Fibroblast of upper back skin (primary cell): ENCODE data around the gene ANKRD11.

ENCODE experiments used
- DNase-seq: peaks from one replicate; pipeline ENCODE4 v3.0.0-alpha.2; 2013

The ANKRD11 gene

DNA sequence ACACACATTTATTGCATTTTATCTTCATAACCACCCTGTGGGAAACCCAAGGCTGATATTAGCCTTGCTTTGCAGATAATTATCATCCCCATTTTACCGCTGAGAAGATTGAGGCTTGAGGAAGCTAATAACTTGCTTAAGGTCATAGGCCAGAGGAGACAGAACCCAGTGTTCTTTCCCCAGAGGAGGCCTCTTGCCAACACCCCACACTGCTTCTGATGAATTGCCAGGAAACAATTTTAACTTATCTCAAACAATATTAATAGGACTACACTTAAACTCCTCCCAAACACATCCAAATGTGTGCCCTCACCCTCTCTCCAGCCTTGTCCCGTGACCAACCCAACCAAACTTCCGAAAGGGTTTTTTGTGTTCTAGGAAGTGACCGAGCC is 15.7 kb upstream of the ANKRD11 start:
- no peak for DNase-seq

GRCh38 chr16:89505204-89506112 is 15.1 kb upstream of the ANKRD11 start:
- peak; percentile 68 for DNase-seq

GRCh38 chr16:89504091-89504490 is 13.7 kb upstream of the ANKRD11 start:
- DNase-seq: no peak

- no peak for DNase-seq
Measured at GRCh38 chr16:89502081-89502843, 11.9 kb upstream of the ANKRD11 start.

DNA sequence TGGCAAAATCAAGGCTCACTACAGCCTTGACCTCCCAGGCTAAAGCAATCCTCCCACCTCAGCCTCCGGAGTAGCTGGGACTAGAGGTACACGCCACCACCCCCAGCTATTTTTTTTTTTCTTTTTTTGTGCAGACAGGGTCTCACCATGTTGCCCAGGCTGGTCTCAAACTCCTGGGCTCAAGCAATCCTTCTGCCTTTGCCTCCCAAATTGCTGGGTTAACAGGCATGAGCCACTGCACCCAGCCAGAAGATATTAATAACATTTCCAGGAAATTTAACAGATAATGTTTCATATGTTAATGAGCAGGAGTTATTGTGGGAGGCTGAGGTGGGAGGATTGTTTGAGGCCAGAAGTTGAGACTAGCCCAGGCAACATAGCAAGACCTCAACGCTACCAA is 9.4 kb upstream of the ANKRD11 start:
- no peak for DNase-seq

- peak; percentile 92 for DNase-seq
Measured at GRCh38 chr16:89498839-89499238, 8.5 kb upstream of the ANKRD11 start.

- DNase-seq: peak; percentile 71
Measured at GRCh38 chr16:89495121-89495520, 4.8 kb upstream of the ANKRD11 start.

- DNase-seq: no peak
Measured at GRCh38 chr16:89493776-89494175, 3.4 kb upstream of the ANKRD11 start.

DNA sequence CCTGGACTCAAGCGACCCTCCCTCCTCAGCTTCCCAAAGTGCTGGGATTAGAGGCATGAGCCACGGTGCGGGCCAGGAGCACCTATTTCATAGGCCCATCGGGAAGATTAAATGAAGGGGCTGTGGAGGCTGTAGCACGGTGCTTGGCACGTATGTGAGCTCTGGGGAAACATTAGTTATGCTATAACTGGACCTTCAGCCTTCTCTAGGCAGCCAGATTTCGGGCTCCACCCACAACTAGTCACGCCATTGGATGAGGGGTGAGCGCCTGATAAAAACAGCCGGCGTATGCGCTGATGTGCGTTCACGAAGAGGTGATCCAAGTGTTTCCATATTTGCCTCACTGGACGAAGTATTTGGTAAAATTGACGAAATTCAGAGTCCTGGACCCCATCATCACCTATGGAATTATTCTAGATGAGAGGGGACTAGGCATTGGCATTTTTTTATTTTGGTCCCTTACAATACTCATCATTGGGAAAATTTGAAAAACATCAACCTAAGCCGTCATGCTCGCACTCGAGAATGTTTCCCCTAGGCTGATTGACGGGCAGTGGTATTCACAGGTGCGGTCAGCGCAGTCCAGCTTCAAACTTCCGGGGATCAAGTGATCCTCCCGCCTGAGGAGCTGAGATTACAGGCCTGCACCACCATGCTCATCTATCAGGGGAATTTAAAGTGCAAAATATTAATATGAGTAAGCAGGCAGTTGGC is 1.8 kb upstream of the ANKRD11 start:
- DNase-seq: no peak

DNA sequence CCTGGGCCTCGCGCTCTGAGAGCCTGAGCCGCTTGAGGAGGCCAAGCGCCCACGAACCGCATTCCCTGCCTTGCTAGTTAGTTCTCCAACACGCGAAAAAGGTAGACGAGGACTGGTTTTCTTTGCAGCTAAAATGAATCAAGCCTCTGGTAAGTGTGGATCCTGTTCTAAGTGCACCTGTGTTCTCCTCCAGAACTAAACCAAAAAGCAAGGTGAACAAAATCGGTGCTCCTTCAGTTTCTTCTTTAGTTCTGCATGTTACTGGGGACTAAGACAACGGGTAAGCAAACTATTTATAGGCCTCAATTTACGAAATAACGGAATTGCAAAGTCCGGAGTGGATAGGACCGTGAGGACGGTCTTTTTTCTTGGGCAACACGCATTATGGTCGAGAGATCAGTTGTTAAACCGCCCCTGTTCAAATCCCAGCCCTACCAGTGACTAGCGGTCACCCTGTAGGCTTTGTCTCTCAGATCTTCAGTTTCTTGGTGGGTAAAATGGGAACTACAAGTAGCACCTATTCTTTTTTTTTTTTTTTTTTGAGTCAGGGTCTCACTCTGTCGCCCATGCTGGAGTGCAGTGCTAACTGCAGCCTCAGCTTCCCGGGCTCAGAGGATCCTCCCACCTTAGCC is 993 bp upstream of the ANKRD11 start:
- DNase-seq: no peak

GRCh38 chr16:89489898-89490438 is 393 bp downstream of the ANKRD11 start:
- DNase-seq: no peak

DNA sequence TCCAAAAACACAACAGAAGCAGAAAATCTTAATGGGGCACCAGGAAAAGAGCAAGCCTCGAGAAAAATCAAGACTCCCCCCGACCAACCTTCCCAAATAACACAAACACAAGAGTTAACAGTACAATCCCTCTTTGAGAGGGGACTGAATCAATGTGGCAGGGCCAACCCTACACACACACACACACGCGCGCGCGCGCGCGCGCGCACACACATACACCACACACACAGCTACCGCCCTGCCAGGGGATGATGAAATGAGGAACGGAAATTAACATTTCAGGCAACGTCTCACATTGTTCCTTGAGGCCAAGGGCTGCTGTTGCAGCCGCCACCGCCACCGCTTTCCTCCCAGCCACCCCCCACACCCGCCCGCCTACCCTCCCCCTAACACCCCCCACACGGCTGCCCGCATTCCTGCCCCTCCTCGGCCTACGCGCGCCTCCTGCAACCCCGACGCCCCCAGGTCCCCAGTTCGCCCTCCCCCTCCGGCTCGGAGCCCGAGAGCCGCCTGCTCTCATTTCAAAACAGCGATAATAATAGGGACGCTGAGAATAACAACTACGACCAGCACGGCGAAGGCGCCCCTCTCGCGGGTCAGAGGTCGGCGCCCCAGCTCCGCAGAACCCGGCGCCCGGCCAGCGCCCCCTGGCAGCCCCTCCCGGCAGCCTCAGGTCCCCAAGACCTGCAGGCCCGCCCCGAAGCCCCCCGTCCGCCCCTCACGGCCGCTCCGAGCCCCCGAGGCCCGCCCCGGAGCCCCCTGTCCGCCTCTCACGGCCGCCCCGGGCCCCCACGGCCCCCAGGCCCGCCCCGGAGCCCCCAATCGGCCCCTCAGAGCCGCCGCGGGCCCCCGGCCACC is 1.1 kb downstream of the ANKRD11 start:
- DNase-seq: peak; percentile 97

GRCh38 chr16:89485701-89486246 is 4.6 kb downstream of the ANKRD11 start:
- no peak for DNase-seq

DNA sequence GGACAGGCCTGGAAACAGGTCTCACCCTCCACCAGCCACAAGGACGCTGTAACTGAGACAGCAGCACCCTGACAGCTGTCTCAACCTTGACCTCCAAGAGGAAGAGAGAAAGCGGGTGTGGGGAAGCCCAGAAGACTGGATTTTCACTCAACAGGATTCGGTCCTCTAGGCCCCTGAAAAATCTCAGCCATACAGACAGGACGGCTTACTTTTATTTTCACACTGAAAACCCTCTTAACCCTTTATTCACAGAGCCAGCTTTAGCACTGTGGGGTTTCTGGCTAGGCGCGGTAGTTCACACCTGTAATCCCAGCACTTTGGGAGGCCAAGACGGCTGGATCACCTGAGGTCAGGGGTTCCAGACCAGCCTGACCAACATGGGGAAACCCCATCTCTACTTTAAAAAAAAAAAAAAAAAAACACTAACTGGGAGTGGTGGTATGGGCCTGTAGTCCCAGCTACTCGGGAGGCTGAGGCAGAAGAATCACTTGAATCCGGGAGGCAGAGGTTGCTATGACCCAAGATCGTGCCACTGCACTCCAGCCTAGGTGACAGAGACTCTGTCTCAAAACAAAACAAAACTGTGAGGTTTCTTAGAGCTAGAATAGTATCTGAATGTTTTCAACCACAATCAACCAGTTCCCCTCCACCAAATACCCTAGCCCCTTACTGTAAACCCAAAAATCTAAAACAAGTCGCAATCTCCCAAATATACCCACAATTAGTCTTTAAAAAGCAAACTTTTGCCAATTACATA is 5.3 kb downstream of the ANKRD11 start:
- DNase-seq: no peak

DNA sequence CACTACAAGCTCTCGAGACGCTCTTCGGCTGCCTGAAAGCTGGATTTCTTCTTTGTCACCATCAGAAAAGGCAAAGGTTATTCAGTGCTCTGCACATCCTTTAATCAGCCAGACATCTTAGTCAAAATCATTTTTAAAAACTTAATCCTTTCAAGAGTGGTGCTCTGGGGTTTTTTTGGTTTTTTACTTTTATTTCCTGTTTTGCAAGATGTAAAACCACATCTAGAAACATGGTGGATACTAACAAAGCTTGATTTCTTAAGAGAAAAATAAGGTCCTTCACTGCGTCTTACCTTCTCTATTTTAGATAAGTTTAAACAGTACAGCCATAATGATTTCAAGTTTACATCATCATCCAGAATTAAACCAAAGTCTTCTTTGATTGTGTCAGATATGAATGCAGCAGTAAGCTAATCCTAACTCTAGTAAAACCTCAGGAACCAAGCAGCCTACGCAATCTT is 6.3 kb downstream of the ANKRD11 start:
- DNase-seq: no peak

DNA sequence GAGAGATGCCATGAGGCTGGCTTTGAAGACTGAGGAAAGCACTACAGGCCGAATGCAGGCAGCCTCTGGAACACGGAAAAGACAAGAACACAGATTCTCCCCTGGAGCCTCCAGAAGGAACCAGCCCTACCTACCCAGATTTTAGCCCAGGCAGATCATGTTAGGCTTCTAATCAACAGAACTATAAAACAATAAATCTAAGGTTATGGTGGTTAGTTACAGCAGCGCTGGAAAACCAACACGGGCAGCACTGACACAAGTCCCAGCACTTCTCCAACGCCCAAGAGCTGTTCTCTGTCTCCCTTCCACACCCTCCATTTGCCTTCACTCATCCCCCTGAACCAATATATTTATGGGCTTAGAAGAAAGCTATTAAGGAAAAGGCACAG is 7.5 kb downstream of the ANKRD11 start:
- DNase-seq: no peak

GRCh38 chr16:89482150-89482816 is 8.1 kb downstream of the ANKRD11 start:
- no peak for DNase-seq

DNA sequence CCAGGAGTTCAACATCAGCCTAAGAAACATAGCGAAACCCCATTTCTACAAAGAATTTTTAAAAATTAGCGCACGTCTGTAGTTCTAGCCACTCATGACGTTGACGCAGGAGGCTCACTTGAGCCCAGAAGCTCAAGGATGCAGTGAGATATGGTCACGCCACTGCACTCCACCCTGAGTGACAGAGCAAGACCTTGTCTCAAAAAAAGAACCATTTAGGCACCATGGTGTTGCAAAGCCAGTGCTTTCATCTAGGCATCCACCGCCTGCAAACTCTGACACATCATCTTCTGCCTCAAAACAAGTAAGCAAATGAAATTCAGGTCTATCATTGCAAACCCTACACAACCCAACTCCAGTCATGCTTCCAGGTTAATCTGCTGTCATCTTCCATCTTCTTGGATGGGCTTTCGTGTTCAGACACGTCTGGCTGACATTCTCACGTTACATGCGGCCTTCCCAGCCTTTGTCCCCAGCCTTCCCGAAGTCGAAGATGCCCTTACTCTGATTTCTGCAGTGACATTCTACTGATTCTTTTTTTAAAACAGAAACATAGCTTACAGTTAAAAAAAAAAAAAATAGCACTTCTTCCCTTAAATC is 8.9 kb downstream of the ANKRD11 start:
- DNase-seq: no peak

GRCh38 chr16:89478576-89479221 is 11.7 kb downstream of the ANKRD11 start:
- DNase-seq: peak; percentile 51
